GM21390 (cell line): ENCODE results near the gene HS6ST3.

Source experiments
- ATAC-seq: cut with Tn5 transposase; IDR thresholded peaks from one replicate; pipeline ENCODE4 v1.9.1; 2021; ENCODE audit not compliant: unreplicated experiment

The HS6ST3 gene

DNA sequence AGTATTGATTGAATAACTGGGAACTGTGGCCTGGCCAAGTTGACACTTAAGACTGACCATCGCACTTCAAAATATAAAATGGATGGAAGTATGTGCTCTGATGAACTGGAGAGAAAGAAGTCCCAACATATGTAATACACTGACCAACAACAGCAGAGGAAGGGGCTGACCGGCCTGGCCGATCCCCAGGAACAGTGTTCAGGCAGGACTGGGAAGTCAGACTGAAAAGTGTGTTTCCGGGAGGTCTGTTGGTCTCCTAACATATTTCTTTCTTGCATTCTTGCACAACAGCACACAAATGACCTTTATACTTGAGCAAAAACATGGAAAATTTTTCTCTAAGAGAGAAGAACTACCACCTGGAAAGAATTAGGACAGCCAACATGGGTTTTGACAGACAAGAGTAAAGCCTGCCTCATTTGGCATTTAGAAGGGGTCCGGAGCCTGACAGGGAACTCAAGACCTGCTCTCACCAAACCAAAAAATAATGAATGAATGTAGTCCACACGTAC is 606.5 kb downstream of the HS6ST3 start:
- no peak for ATAC-seq

DNA sequence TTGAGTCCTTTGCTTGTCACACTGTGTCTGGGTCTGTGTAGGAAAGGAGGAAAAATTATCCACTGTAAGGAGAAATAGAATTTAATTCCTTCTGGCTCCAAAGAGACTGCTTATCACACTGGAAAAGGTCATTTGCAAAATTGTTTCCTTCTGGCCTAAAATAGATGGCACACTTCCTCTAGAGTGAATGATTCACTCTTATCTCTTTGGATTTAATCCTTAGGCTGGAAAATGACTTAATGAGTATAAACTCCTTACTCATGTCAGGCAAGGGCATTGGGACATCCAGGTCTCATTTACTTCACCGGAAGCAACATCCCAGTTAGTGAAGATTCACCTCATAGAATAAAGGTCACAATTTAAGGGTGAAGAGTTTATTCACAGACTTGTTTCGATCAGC is 610.8 kb downstream of the HS6ST3 start:
- no peak for ATAC-seq

DNA sequence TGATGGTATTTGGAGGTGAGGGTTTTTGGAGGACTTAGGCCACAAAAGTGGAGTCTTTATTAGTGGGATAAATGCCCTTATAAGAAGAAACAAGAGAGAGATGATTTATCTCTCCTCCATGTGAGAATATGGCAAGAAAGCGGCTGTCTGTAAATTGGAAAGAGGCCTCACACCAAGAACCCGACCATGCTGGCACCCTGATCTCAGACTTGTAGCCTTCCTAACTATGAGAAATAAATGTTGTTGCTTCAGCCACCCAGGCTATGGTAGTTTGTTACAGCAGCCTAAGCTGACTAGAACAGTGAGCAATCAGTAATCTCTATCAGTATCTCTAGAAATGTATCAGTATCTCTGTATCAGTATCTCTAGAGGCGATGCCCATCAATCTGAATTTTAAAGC is 617.2 kb downstream of the HS6ST3 start:
- no peak for ATAC-seq

DNA sequence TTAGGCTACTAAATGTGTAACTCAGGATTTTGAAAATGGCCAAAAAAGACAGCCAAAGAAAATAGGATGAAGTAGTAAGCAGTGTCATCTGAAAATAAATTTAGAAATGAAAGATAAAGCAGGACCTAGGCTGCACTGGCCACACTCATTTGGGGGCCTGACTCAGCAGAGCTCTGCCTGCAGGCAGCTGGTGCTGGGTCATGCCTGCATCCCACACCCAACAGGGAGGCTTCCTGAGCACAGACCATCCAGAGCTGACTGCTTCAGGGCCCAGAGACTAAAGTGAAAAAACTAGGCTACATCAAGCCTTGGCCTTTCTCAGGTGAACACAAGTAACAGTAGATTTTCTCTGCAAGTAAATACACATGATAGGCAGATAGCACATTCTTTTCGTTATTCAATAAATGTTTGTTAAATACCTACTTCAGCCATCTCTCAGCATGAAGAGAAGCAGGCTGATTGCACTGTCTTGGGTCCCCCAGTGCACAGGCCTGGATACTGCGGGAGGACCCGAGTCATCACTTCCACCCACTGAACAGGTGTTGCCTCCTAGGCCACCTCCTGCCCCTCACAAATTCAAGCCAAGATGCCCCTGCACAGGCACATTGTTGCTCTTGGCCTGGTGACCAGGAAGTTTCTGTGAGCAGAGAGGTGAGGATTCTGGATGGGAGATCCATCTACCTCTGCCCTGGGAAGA is 620.4 kb downstream of the HS6ST3 start:
- ATAC-seq, result no peak

DNA sequence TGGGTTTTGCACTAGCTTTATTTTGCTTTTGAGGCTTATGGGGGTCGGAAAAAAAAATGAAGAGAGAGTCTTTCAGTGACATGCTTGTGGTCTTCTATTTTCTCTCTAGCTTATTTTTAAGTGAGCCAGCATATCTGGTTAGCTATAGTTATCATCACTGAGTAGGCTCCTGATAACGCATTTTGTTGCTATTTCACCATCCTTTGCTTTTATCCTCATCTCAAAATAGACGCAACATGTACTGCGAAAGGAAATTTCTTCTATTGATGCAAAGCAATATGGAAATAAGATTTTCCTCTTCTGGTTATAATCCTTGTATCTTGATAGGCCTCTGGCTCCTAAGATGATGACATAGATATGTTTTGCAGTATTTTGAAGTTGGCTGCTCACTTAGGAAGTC is 630.5 kb downstream of the HS6ST3 start:
- no peak for ATAC-seq

DNA sequence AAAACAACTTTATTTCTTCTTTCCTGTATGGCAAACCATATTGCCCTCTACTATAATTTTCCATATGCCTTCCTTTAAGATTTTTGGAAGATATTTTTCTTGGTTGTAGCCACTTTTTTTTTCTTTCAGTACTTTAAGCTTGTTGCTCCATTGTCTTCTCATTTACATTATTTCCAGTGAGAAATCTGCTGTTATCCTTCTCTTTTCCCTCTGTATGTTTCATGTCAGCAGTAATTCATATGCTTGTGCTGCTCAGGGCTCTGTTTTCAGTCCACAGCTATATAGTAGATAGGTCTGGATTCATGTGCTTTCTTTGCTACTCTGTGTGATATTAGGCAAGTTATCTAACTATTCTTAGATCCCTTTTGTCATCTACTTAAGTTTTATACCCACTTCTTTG is 636.7 kb downstream of the HS6ST3 start:
- ATAC-seq, result no peak

DNA sequence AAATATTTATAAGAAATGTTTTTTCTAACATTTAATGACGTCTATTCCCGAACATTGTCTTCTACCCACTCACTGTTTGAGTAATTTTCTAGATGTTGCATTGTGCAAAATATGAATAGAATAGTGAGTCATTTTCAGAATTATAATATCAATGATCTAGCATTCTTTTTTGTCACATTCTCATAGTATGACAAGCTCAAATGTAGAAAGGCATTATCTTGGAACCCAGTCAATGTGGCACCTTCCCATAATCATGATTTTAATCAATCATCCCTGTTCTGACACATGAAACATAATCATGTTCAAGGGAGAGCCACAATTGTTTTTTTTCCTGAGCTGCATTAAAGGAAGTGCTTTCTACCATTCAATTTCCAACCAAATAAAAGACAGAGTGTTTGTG is 638.6 kb downstream of the HS6ST3 start:
- ATAC-seq, result no peak

DNA sequence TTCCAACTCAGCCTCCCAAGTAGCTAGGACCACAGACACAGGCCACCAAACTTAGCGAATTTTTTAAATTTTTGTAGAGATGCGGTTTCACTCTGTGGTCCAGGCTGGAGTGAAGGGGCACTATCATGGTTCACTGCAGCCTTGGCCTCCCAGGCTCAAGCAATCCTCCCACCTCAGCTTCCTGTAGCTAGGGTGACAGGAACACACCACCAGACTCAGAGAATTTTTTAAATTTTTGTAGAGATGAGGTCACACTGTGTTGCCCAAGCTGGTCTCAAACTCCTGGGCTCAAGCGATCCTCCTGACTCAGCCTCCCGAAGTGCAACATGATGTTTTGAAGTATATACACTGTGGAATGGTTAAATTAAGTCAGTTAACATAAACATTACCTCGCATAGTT is 640.8 kb downstream of the HS6ST3 start:
- no peak for ATAC-seq

DNA sequence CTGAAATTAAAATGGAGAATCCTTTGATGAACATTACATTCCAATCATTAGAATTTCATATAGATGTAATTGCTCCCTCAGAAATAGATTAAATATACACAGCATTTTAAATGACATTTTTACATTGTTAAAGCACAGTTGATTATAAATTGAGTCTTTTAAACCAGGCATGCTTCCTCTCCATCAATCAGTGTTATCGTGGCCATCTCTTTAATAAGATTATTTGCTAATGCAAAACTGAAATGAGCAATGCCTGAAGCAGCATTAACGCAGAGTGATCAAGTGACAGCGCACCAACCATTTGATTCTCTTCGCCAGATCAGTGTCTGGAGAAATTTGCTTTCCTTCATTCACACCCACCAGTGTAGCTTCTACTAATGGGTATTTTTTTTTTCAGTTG is 644.6 kb downstream of the HS6ST3 start:
- ATAC-seq, result no peak

DNA sequence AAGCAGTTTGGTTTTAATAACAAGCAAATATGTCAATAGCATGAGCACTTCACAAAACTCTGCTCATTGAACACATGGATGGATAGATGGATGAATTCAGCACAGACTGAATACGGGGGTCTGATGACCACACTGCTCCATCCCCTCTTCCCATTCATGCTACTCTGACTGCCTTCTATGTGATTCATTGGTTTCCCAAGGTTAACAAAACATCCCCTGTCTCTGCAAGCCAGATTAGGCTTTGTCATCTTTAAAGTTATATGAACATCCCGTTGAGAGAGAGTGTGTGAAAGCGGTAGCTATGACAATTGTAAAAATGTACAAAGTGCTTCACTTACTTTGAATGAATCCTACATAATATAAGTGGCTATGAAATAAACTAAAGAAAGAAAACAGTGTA is 651.9 kb downstream of the HS6ST3 start:
- ATAC-seq, result no peak

DNA sequence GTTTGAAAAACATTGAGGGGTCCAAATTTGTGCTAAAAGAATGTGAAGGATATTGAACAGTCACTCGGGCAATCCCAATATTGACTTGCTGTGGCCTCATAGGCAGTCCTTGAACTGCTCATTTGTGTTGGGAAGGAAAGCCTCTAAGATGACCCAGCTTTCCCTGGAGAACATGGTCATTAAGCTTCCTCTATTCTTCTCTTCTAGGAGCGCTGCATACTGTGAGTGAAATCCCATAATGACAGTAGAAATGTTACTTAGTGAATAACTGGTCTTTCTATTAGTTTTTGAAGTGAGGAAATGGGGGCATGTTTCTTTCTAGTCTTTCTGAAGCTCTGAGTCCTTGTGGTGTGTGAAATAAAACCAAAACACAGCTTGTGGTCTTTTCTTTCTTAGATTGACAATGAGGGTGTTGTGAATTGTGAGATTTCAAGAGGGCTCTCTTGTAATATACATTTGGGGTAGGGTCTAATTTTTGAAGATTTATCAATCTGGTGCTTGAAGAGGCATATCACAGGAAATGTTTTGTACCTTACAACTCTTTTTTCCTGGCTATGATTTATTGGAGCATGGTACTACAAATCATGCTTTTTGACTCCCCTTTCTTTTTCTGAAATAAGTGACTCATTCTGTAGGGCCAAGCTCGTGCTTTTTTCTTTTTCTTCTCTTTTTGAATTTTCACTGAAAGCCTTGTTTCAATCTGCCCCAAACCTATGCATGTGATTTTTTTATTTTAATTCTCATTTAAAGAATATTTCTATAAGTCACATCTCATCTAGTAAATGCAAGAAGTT is 653.6 kb downstream of the HS6ST3 start:
- ATAC-seq, result no peak

DNA sequence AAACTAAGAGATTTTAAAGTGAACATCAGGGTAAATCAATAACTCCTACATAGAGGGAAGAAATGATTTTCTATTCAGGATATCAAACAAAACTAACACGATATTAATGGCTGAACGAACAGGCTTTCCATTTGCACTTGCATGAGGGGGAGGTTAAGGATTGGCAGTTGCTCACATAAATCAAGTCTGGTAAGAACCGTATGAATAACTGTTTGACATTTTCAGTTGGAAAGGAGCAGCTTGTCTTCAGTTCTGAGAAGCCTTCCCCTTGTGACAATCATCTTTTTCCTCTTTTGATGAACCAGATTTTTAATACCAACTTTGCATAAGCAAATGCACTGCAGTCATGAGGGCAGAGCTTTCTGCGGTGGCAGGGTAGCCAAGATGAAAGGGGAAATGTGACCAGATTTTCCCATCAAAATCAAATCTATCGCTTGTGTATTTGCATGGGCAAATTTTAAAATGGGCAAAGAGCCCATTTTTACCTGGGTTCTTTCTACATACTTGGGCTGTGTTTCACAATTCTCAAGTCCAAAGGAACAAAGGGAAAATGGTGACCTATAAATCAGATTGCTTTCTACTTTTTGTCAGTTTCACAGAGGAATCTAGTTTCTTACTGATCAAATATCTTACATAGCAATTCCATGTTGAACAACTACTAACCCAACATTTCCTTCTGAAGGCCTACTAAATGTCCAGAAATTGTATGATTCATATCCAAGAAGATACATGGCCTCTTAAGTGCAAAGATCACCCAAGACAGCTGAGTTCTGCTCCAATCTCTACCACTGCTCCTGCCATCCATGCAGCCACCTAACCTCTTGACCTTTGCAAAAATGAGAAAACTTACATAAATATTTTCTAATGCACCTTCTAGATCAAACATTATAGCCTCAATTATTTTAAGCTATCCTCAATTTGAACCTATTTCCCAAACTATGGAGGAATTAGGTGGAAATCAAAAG is 654.7 kb downstream of the HS6ST3 start:
- no peak for ATAC-seq

DNA sequence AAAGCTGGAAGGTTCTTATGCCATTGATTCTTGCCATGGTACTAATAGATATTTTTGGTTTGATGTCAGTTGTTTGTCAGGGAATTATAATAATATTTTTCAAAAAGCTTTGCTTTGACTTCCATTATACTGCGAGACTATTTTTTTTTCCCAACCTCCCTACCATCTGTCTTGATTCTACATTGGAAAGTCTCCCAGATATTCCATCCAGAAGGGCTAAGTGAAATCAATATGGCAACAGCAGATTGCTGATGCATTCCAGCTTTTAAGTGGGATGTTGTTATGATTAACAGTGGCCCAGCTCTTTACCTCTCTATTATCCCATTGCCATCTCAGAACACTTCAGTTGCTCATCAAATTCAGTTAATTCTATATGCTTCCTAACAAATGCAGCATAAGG is 657.0 kb downstream of the HS6ST3 start:
- no peak for ATAC-seq

DNA sequence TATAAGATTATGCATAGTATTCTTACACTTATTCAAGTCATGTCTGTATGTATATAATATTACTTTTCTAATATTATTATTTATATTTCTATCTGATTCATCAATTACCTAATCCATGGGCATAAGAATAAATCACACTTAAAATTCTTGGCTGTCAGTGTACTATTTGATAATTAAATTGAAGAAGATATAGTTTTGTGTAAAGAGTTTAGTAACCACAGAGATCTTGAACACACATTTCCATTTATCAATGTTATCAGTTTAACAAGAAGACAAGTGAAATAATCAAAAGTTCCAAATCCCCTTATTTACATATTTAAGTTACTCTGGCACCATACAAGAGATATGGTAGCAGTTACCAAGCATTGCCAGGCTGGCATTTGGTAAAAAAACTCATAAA is 659.9 kb downstream of the HS6ST3 start:
- ATAC-seq, result no peak

DNA sequence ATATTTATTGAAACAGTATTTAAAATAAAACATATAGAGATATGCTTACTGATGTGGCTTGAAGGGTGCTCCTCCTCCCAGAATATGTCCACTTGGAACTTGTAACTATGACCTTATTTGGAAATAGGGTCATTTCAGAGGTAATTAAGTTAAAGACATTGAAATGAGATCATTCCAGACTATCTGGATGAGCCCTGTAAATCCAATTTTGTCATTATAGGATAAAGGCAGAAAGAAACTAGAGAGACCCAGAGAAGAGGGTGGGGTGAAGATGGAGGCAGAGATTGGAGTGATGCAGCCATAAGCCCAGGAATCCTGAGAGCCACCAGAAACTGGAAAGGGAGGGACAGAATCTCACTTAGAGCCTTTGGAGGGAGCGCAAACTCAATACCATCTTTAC is 661.2 kb downstream of the HS6ST3 start:
- ATAC-seq, result no peak

DNA sequence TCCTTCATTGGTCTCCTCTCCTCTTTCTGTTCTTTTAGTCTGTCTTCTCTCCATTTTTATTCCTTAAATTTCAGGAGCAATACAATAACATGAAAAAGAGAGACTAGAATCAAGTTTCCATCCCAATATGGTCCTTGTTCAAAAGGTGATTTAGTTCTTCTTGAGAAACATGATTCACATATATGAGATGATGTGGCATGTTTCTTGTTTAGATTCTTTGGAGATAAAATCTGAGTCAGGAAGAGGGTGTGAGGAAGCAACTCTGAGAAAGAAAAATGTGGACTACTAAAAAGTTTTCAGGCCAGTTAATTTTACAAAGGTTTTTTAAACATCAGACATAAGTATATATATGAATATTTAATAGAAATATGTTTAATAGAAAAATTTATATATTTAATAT is 673.0 kb downstream of the HS6ST3 start:
- no peak for ATAC-seq

DNA sequence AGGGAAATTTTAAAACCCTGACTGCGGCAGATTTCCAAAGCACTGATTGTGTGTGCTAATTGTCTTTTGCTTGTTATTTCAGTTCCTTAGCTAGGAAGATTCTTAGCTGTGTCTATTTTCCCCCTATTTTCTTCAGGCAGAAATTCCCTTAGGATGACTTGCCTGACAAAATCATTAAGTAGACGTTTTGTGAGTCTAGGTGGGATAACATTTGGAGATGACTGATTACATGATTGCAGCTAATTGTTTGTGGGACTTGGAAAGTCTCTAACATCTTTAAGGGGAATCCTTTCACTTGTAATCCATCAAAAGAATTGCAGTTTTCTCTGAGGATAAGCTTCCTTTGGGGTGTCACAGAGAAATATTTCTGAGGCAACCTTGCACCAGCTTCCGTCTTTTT is 676.4 kb downstream of the HS6ST3 start:
- no peak for ATAC-seq

DNA sequence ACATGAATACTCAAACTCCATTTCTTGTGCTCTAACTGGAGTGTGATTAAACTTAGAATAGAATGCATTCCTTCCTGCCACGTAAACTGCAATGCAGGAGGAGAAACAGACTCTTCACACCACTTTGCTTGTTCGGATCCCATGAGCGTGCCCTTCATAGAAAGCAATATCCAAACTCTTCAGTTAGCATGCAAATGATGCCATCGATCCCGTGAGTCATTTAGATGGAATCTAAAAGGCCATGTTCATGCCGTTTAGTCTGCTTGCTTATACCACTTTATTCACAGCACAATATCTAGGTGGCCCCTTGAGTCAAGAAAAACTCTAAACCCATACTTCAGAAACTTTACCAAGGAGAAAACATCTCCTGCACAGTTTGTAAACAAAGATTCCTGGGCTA is 678.6 kb downstream of the HS6ST3 start:
- no peak for ATAC-seq

DNA sequence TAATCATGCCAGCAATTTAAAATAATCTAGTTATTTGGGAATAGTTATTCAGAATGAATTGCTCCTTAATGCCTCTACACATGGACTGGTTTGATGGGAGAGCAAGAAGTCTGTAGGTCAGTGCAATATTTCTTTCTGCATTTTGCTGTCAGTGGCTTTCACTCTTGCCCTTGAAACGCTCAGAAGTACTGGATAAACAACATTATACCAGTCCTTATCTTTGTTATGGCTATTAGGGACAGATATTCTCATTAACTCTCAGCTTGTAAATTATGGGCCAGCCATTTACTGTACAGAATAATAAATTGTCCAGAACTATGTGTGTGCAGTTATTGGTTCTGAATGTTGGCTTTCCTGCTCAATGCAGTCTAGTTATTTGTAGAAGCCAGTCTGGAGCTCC is 680.0 kb downstream of the HS6ST3 start:
- ATAC-seq, result no peak

DNA sequence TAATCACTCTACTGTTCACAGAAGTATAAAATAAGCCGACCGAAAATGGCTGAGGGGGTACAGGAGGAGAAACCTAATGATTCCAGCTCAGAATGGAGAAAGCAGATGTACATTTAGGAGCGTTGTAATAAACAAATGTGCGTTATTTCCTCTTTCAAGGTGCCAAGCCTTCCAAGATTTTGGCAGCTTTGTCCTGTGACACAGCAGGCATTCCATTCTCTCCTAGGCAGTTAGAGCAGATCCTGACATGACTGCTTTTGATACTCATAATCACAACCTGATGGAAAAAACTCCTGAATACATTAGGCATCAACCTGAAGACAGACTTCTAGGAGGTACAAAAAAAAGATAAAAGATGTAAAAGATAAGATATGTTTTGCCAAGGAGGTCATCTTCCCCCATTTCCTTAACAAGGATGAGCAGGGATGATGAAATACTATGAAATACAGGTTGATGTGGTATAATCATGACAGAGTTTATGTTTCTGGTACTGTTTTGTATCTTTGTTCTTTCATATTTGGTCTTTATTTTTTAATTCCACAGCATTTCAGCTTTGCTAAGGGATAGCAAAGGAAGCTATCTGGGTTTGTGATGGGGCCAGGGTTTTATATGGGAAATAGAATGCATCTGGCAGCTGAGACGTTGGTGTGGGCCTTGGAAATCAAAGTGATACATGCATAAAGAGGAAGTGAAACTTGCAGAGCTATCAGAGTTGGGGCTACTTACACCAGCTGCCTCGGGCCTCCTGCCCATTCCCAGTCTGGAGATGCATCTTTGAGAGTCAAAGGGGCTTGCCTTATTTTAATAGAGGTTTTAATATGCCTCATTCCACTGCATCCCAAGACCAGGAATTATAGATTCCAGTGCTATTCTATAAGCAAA is 681.8 kb downstream of the HS6ST3 start:
- peak; percentile 88 for ATAC-seq
